Esophagus muscularis mucosa (tissue), 4 donors: ENCODE data around the gene FAM131A.

Source experiments
- CTCF ChIP-seq, 3 experiments: fragments of 200-600 bp in 2 of 3; fragments of 450-650 bp in 1 of 3; sonication (generic) in 2 of 3; IDR thresholded peaks; one replicate each; pipeline ENCODE4 v1.5.1; 2017 to 2019; ENCODE audit warnings: antibody characterized with exemption in 3 of 3, mild to moderate bottlenecking in 2 of 3, moderate library complexity in 1 of 3
- EP300 ChIP-seq: sonication (generic); formaldehyde crosslinking; IDR thresholded peaks from one replicate; pipeline ENCODE4 v1.6.1; 2017; ENCODE audit warnings: antibody characterized with exemption
- POLR2A ChIP-seq: fragments of 450-650 bp; IDR thresholded peaks from one replicate; pipeline ENCODE4 v1.6.1; 2017; ENCODE audit warnings: antibody characterized with exemption, moderate library complexity, mild to moderate bottlenecking, low read depth
- POLR2AphosphoS5 ChIP-seq, 2 donors: sonication (generic); formaldehyde crosslinking; IDR thresholded peaks; one replicate each; pipeline ENCODE4 v1.6.1; 2017; ENCODE audit warnings: antibody characterized with exemption in 2 of 2

GRCh38 chr3:184307915-184308314, 29.5 kb upstream of the FAM131A start:
- TF ChIP-seq CTCF (IDR thresholded peaks at IDR 0.05) (no peak), POLR2A (no peak), EP300 (no peak), POLR2AphosphoS5 (IDR thresholded peaks at IDR 0.05) (no peak)
